ENCODE measurements around the gene MELK. TPM values are rescaled to one million over a fixed set of nuclear protein-coding genes. Genes with fewer than 3 reads are reported as not detected.
A peak's percentile ranks its signal among the peaks of the same experiment; 100 is the strongest.
"Not testable (repeated sequence)": the region's sequence is repeated elsewhere in the genome, so short reads cannot be mapped to it uniquely, and the experiment has no call there.

Gene MELK
- total RNA-seq = 10 to 100 TPM; 44.3 to 49.5 TPM

DNA sequence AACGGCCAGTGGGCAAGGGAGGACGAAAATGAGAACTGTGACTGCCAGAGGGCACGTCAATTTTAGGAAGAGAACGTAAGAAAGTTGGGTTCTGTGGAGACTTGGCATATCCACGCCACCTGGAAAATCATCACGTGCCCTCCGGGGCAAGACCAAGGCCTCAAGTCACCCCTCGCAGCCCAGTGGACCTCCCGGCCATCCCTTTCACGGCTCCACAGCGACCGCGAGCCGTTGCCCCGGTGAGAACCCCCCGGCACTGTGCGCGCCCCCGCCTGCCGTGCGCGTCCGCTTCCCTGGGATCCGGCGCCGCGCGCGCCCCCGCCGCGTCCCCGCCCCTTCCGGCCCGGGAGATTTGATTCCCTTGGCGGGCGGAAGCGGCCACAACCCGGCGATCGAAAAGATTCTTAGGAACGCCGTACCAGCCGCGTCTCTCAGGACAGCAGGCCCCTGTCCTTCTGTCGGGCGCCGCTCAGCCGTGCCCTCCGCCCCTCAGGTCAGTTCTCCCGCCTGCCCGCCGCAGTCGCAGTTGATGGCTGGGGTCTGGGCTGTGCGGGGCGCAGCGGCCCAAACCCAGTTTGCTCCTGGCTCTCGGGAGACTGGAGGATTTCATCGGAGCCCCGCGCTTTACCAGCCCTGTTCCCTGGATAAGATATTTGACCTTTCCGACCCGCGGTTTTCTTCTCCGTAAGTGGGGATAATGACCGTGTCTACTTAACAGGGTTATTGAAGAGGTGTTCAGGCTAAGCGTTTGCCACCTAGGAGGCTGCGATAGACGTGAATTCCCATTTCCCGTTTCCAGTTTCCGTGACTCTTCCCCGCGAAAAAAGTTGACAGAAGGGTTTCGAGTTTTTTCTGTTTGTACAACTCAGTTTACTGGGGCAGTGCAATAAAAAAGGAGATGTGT is at the start of gene MELK:
Gene MELK, plus strand, starts transcription at position 381 of the 904 bp plus-strand sequence. CDS start 8,787 bp downstream, outside the sequence.
- CTCF ChIA-PET = interaction anchor here (1.3 to 1.5 kb wide), 3 partner anchors 17 to 166 kb away, joined by 3 to 7 read pairs (median 3); no protein-coding TSS in a partner anchor
- POLR2A ChIA-PET = interaction anchor here (1.0 kb wide), 1 partner anchor 166 kb away, joined by 3 read pairs; no protein-coding TSS in a partner anchor
- peak; percentile 90 for DNase-seq
- no peaks in the 10 kb centered on the region for H3K27me3 Mint-ChIP-seq
- no peaks in the 10 kb centered on the region for H3K9me3 Mint-ChIP-seq
- peaks cover 35% of the 10 kb centered on the region for H3K36me3 Mint-ChIP-seq (ENCODE audit: low read depth)
- ATAC-seq = peak; percentile 84
- TF ChIP-seq, protein P1, sequence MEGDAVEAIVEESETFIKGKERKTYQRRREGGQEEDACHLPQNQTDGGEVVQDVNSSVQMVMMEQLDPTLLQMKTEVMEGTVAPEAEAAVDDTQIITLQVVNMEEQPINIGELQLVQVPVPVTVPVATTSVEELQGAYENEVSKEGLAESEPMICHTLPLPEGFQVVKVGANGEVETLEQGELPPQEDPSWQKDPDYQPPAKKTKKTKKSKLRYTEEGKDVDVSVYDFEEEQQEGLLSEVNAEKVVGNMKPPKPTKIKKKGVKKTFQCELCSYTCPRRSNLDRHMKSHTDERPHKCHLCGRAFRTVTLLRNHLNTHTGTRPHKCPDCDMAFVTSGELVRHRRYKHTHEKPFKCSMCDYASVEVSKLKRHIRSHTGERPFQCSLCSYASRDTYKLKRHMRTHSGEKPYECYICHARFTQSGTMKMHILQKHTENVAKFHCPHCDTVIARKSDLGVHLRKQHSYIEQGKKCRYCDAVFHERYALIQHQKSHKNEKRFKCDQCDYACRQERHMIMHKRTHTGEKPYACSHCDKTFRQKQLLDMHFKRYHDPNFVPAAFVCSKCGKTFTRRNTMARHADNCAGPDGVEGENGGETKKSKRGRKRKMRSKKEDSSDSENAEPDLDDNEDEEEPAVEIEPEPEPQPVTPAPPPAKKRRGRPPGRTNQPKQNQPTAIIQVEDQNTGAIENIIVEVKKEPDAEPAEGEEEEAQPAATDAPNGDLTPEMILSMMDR (IDR thresholded peaks at IDR 0.05) = no peak
- H3K27ac Mint-ChIP-seq = peak within 1 kb of the TSS; percentile 83
- peak within 1 kb of the TSS; percentile 98 for H3K4me3 Mint-ChIP-seq
- peaks cover 31% of the 10 kb centered on the region for H3K4me1 Mint-ChIP-seq (ENCODE audit: low read depth)
- intact Hi-C loops (cut with micrococcal nuclease) = loop anchor here (5.0 kb wide), 1 partner anchor 165 kb away; no protein-coding TSS in a partner anchor

DNA sequence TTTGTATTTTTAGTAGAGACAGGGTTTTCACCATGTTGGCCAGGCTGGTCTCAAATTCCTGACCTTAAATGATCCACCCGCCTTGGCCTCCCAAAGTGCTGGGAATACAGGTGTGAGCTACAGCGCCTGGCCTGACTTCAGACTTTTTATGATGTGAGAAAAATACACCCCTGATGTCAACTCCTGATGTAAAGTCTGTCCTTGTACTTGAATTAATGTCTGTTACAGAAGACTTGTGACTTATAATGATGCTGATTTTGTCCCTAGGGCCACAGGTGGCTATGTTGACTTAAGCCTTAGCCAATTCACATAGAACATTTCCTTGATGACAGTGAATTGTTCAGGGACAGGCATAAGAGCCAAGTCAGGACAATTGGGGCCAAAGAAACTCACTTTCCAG is 42.5 kb upstream of the MELK start:
- CTCF ChIA-PET = no interaction called here
- no peak overlapping the region for H3K27ac Mint-ChIP-seq
- no peak overlapping the region for H3K4me3 Mint-ChIP-seq
- intact Hi-C loops (cut with micrococcal nuclease) = no loop called here
- POLR2A ChIA-PET = no interaction called here
- no peaks in the 10 kb centered on the region for H3K4me1 Mint-ChIP-seq (ENCODE audit: low read depth)
- DNase-seq (no peak), ATAC-seq (no peak)
- H3K36me3 Mint-ChIP-seq (ENCODE audit: low read depth) = no peaks in the 10 kb centered on the region
- TF ChIP-seq, protein P1 (IDR thresholded peaks at IDR 0.05) = no peak
- peaks cover 1% of the 10 kb centered on the region for H3K9me3 Mint-ChIP-seq
- H3K27me3 Mint-ChIP-seq = no peaks in the 10 kb centered on the region

DNA sequence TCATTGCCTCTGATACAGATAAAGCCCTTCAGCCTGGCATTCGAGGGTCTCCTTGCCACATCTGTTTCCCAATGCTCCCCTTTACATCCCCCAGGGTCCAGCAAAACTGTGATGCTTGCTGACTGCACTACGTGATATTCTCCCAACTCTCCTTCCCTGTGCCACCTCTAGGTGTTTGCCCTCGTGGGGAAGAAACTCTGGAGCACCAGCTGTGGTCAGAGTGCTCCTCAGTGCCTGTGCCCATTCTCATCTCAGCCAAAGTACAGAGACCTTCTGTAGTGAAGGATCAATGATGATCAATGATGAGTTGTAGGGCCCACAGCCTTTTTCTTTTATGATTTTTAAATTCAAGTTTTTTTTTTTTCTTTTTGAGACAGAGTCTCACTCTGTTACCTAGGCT is 40.3 kb upstream of the MELK start:
- H3K9me3 Mint-ChIP-seq = peaks cover 1% of the 10 kb centered on the region
- H3K36me3 Mint-ChIP-seq (ENCODE audit: low read depth) = no peaks in the 10 kb centered on the region
- no peak overlapping the region for H3K27ac Mint-ChIP-seq
- no peaks in the 10 kb centered on the region for H3K27me3 Mint-ChIP-seq
- intact Hi-C loops (cut with micrococcal nuclease) = no loop called here
- DNase-seq (no peak), ATAC-seq (no peak)
- H3K4me1 Mint-ChIP-seq (ENCODE audit: low read depth) = no peaks in the 10 kb centered on the region
- TF ChIP-seq, protein P1 (IDR thresholded peaks at IDR 0.05) = no peak
- no peak overlapping the region for H3K4me3 Mint-ChIP-seq
- ChIA-PET POLR2A (no interaction called here), CTCF (no interaction called here)

DNA sequence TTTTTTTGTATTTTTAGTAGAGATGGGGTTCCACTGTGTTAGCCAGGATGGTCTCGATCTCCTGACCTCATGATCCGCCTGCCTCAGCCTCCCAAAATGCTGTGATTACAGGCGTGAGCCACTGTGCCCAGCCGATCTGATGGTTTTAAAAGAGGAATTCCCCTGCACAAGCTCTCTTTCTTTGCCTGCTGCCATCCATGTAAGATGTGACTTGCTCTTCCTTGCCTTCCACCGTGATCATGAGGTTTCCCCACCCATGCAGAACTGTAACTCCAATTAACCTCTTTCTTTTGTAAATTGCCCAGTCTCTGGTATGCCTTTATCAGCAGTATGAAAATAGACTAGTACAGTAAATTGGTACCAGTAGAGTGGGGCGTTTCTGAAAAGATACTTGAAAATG is 39.0 kb upstream of the MELK start:
- H3K4me1 Mint-ChIP-seq (ENCODE audit: low read depth); H3K9me3 Mint-ChIP-seq; H3K4me3 Mint-ChIP-seq; ATAC-seq; H3K27ac Mint-ChIP-seq; POLR2A ChIA-PET; H3K27me3 Mint-ChIP-seq; H3K36me3 Mint-ChIP-seq (ENCODE audit: low read depth); DNase-seq; intact Hi-C loops (cut with micrococcal nuclease): not testable (repeated sequence)
- CTCF ChIA-PET = interaction anchor here (0.8 kb wide), 1 partner anchor 18 kb away, joined by 3 read pairs; no protein-coding TSS in a partner anchor

DNA sequence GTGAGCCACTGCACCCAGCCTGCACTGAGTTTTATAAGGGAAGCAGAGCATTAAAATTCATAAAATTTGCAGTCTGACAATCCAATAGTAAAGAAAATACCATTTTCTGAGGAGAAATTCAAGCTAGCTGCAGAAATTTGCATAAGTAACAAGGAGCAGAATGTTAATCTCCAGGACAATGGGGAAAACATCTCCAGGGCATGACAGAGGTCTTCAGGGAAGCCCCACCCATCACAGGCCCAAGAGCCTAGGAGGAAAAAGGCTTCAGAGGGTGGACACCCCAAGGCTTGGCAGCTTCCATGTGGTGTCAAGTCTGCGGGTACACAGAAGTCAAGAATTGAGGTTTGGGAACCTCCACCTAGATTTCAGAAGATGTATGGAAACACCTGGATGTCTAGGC is 37.6 kb upstream of the MELK start:
- ChIA-PET POLR2A (no interaction called here), CTCF (interaction anchor here (1.1 kb wide), 1 partner anchor 10 kb away, joined by 3 read pairs; no protein-coding TSS in a partner anchor)
- intact Hi-C loops (cut with micrococcal nuclease) = no loop called here
- no peak overlapping the region for H3K4me3 Mint-ChIP-seq
- ATAC-seq (no peak), DNase-seq (no peak)
- TF ChIP-seq, protein P1 (IDR thresholded peaks at IDR 0.05) = no peak
- H3K36me3 Mint-ChIP-seq (ENCODE audit: low read depth) = no peaks in the 10 kb centered on the region
- H3K27me3 Mint-ChIP-seq = no peaks in the 10 kb centered on the region
- no peaks in the 10 kb centered on the region for H3K4me1 Mint-ChIP-seq (ENCODE audit: low read depth)
- H3K27ac Mint-ChIP-seq = no peak overlapping the region
- H3K9me3 Mint-ChIP-seq = peaks cover 1% of the 10 kb centered on the region

All from activated CD8-positive, alpha-beta T cell treated with anti-CD3 and anti-CD28 coated beads for 36 hours (primary cell).